Right renal pelvis (tissue), 4 donors: Measurements from ENCODE around the gene DRC7. TPM values are rescaled to one million over a fixed set of nuclear protein-coding genes. Genes with fewer than 3 reads are reported as not detected.
A peak's percentile ranks its signal among the peaks of the same experiment; 100 is the strongest.
"Not testable (repeated sequence)": the region's sequence is repeated elsewhere in the genome, so short reads cannot be mapped to it uniquely, and the experiment has no call there.

Experiments used
- DNase-seq, 4 donors: peaks; one replicate each; pipeline ENCODE4 v3.0.0-alpha.2; 2013; ENCODE audit warnings: low read depth in 4 of 4, low spot score in 3 of 4, missing footprints in 1 of 4
- polyA plus RNA-seq, 4 donors: library from polyadenylated mRNA; unstranded; fragments of 120-200 nt; gene quantifications; one replicate each; pipeline ENCODE4 v1.2.1, GENCODE V29; 2013; ENCODE audit not compliant: insufficient read length in 4 of 4

Gene DRC7
- polyA plus RNA-seq, 4 donors = 2.1 to 3.0 (median 2.9) TPM

GRCh38 chr16:57730771-57731730 lies 36.4 kb downstream of the DRC7 start:
- DNase-seq = no peak

DNA sequence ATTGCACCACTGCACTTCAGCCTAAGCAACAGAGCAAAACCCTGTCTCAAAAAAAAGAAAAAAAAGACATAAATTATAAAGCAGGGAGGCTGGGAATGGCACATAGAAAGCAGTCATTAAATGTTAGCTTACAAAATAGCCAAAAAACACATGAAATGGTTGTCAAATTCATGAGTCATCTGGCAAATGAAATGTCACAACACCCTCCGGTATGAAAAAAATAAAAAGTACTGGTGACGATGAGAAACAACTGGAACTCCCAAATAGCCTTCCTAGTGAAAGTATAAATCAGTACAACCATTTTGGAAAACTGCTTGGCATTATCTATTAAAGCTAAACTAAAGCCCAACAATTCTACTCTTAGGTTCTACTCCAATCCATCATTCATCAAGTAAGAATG lies 37.4 kb downstream of the DRC7 start:
- no peak for DNase-seq

DNA sequence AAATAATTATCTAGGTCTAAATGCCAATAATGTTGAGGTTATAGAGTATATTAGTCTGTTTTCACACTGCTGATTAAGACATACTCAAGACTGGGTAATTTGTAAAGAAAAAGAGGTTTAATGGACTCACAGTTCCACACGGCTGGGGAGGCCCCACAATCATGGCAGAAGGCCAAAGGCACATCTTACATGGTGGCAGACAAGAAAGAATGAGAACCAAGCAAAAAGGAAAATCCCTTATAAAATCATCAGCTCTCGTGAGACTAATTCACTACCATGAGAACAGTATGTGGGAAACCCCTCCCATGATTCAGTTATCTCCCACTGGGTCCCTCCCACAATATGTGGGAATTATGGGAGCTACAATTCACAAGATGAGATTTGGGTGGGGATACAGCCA lies 38.1 kb downstream of the DRC7 start:
- no peak for DNase-seq

GRCh38 chr16:57734308-57734924 lies 39.8 kb downstream of the DRC7 start:
- DNase-seq = no peak

DNA sequence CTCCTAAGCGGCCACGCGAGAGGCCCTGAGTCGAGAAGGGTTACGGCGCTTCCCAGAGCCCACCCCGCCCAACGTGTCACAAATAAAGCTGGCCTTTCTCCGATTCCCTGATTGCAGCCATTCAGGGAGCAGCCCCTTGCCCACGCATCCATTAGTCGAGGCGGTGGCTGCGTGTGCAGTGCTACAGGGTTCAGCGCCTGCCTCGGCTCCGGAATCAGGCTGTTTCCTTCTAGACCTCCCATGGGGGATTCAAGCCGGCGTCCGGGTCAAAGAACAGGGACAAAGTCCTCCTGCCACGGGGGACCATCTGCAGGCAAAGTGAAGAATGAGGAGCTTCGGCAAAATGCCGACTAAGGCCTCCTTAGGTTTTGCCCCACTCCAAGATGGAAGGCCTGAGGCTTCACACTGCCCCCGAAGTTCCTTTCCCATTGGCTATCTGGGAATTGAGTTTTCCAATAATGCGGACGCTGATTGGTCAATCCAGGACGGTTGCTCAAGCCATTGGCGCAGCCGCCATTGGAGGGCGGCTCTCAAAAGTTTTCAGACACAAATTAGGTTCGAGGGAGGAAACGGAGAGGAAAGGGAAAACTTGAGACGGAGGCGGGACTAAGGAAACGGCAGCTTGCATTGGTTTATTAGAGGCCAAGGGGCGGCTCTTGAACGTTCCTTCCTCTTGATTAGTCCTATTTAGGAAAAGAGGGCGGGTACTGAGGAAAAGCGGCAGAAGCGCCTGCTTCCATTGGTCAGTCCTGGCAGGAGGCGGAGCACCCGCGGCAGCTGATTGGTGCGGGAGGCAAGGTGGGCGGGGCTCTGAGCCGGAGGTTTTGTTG lies 40.5 kb downstream of the DRC7 start:
- peak; percentile 99 to 100 (median 100) for DNase-seq

DNA sequence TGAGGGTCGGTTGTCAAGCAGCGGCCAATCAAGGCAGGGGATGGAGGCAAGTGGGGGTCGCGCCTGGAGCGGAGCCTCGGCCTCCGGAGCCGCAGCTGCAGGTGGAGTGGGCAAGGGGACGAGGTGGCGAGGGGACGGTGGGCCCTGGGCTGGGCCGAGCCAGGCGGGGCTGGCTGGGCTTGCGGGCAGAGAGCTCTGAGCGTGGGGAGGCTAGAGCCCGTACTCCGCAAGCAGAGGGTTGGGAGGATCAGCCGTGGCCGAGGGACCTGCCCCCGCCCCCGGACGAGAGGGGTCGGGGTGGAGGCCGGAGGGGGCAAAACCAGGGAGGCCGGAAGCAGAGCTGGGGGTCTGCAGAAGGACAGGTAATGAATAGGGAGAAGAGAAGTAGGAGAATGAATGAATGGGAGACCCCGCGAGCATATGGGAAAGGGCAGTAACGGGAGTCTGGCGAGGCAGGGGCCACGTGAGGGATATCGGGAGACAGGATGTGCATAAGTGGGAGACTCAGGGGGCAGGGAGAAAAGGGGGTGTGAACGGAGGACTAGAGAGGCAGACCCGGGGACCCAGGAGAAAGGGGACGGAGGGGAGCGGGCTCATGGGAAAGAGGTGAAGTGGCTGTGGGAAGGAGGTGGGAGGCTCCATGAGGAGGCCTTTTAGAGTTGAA lies 41.3 kb downstream of the DRC7 start, which contains the start of gene KATNB1:
Gene KATNB1 (plus strand): TSS at position 16 of the 664 bp plus-strand sequence. CDS start 1,474 bp downstream, outside the sequence.
- DNase-seq = no peak

- DNase-seq = peak in 1 of 4 donors; percentile 40
Measured at GRCh38 chr16:57736419-57737351, 42.1 kb downstream of the DRC7 start.

DNA sequence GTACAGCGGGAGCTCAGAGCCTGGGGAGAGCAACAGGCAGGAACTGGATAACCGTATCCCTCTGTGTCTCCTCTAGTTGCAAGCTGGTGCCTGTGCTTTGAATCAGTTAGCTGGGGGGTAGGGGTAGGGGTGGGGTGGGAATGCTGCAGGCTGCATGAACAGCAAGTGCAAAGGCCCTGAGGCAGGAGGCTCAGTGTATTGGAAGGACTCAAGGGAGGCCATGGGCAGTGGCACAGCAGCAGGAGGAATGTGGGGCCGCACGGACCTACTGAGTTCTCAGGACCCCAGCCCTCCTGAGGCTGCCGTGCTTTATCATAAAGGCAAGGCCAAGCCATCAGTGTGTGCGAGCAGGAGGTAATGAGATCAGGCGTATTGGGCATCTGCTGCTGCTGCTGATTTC lies 44.2 kb downstream of the DRC7 start:
- no peak for DNase-seq

- no peak for DNase-seq
Measured at GRCh38 chr16:57739756-57740422, 45.3 kb downstream of the DRC7 start.

- no peak for DNase-seq
Measured at GRCh38 chr16:57740423-57741071, 45.9 kb downstream of the DRC7 start.

GRCh38 chr16:57741660-57742191 lies 47.1 kb downstream of the DRC7 start:
- no peak for DNase-seq

- no peak for DNase-seq
Measured at GRCh38 chr16:57742543-57742942, 47.9 kb downstream of the DRC7 start.

- DNase-seq = no peak
Measured at GRCh38 chr16:57743458-57743857, 48.9 kb downstream of the DRC7 start.

DNA sequence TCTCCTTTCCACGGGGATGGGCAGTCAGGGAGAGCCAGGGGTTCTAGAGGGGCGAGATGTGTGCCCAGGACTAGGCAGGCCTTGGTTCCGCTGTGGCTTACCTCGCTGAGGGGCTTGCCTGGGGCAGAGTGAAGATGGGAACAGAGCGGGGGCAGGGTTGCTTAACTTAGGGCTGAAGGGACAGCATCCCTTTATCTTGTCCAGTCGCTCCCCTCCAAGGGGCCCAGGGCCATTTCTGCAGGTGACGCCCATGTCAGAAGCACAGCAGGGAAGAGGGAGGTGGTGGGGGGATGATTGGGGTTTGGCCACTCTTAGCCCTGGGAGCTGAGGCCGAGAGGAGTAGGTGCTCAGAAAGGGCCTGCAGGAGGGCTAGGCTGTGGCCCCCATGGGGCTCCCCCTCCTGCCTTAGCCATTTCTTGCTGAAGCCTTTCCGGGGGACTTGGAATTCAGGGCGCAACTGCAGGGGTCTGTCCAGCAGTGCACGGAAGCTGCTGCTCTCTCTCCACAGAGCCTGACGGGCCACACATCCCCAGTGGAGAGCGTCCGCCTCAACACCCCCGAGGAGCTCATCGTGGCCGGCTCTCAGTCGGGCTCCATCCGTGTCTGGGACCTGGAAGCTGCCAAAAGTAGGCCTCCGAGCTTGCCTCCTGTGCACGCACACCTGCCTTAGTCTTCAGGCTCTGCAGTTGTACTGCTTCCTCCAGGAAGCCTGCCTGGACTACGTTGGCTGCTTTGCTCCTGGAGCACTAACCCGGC lies 49.5 kb downstream of the DRC7 start:
- DNase-seq = no peak

GRCh38 chr16:57744642-57744903 lies 50.0 kb downstream of the DRC7 start:
- no peak for DNase-seq

DNA sequence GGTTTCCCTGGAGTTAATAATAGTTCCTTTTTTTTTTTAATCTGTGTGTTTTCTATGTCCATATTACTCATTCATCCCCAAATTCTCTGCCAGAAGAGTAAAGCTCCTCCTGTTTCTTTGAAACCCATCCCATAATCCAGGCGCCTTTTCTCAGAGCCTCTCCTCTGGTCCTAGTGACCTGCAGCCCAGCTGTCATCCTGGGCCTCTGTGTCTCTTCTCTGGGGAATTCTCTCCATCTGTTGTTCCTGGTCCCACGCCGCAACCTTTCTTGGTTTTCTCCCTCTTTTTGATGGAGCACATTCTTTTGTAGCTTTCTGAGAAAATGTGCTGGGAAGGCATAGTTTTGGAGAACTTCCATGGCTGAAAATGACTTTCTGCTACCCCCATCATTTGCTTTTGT lies 51.2 kb downstream of the DRC7 start:
- no peak for DNase-seq

- DNase-seq = not testable (repeated sequence)
Measured at GRCh38 chr16:57746316-57746715, 51.7 kb downstream of the DRC7 start.

DNA sequence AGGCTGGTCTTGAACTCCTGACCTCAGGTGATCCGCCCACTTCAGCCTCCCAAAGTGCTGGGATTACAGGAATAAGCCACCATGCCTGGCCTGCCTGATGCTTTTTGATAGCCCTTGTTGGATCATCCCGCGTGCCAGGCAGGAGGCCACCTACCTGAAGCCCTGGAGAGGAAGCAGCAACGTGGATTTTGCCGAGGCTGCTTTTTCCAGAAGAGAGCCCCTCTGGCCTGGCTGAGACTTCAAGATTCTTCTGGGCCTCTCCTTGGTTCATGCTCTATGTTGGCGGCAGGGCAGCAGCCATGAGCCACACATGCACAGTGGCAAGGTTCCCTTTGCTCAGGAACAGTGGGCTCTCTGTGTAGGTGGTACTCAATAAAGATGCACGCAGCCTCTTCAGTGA lies 52.5 kb downstream of the DRC7 start:
- DNase-seq = no peak
